ENCODE data around the gene TMEM184A. TPM values are rescaled to one million over a fixed set of nuclear protein-coding genes. Genes with fewer than 3 reads are reported as not detected.

Gene TMEM184A
- total and polyA plus RNA-seq, 2 experiments from 2014 or later = 14.5 to 24.7 TPM

GRCh38 chr7:1542329-1542728, 13.7 kb downstream of the TMEM184A start:
- WGBS (ENCODE audit: low lambda C conversion rate, missing lambda C conversion rate) = 96% methylated on average over 21 of the region's 21 CpGs
- TF ChIP-seq CTCF (IDR thresholded peaks at IDR 0.05; ENCODE audit: poor library complexity) (no peak), EZH2phosphoT487 (IDR thresholded peaks at IDR 0.05; ENCODE audit: low read depth, severe bottlenecking, unreplicated experiment) (no peak), EZH2 (IDR thresholded peaks at IDR 0.05; ENCODE audit: borderline replicate concordance) (no peak)
- DNase-seq (ENCODE audit: low spot score) = no peak
- Histone ChIP-seq H3K9me2 (replicated peaks; ENCODE audit: insufficient read depth) (no peaks in the 10 kb centered on the region), H3K9me3 (ENCODE audit: low read depth) (no peaks in the 10 kb centered on the region), H3K27me3 (no peaks in the 10 kb centered on the region), H3K4me1 (ENCODE audit: insufficient read depth) (peaks cover 19% of the 10 kb centered on the region), H3K27ac (no peak overlapping the region), H2AFZ (no peak overlapping the region), H4K20me1 (ENCODE audit: insufficient read depth, poor library complexity, severe bottlenecking) (peaks cover 4% of the 10 kb centered on the region), H3K4me2 (no peak overlapping the region), H3K4me3 (no peak overlapping the region), H3K36me3 (replicated peaks; ENCODE audit: insufficient read depth, low read depth) (no peaks in the 10 kb centered on the region), H3K79me2 (peaks cover 22% of the 10 kb centered on the region)

DNA sequence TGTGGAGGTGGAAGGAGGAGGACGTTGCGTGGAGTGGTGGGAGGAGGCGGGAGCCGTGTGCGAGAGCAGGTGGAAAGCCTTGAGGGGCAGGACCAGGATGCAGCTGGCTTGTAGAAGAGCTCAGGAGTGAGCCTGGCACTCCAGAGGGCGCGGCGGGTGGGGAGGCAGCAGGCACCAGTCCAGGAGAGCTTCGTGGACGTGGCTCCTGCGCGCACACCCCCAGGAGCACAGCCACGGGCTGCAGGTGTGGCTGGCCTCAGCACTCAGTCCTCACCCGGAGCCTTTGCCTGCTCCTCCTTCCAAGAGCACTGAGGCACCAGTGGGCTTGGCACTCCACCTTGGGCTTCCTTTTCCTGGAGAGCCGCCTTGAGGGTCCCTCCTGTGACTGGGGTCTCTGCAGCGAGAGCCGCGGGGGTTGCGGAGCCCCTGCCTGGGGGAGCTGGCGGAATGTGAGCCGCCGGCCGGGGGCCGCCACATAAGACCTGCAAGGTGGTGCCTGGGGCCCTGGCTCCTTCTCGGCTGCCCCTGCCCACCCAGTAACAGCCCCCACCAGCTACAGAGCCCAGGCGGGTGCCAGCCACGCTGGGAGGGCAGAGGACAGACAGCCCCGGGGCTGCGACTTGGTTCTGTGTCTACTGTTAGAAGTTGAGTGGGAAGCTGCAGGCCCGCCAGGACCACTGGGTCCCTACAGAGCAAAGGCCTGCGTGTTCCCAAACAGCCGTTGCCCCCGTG, 14.4 kb downstream of the TMEM184A start:
- TF ChIP-seq CTCF (IDR thresholded peaks at IDR 0.05; ENCODE audit: poor library complexity) (no peak), EZH2phosphoT487 (IDR thresholded peaks at IDR 0.05; ENCODE audit: low read depth, severe bottlenecking, unreplicated experiment) (no peak), EZH2 (IDR thresholded peaks at IDR 0.05; ENCODE audit: borderline replicate concordance) (no peak)
- WGBS (ENCODE audit: low lambda C conversion rate, missing lambda C conversion rate) = 93% methylated on average over 26 of the region's 33 CpGs
- H3K4me1 ChIP-seq (ENCODE audit: insufficient read depth) = peaks cover 23% of the 10 kb centered on the region
- H3K27me3 ChIP-seq = no peaks in the 10 kb centered on the region
- H3K9me2 ChIP-seq (replicated peaks; ENCODE audit: insufficient read depth) = no peaks in the 10 kb centered on the region
- DNase-seq (ENCODE audit: low spot score) = peak; percentile 5
- H3K4me2 ChIP-seq = no peak overlapping the region
- H3K79me2 ChIP-seq = peaks cover 25% of the 10 kb centered on the region
- no peaks in the 10 kb centered on the region for H3K36me3 ChIP-seq (replicated peaks; ENCODE audit: insufficient read depth, low read depth)
- peaks cover 4% of the 10 kb centered on the region for H4K20me1 ChIP-seq (ENCODE audit: insufficient read depth, poor library complexity, severe bottlenecking)
- H3K4me3 ChIP-seq = no peak overlapping the region
- H2AFZ ChIP-seq = no peak overlapping the region
- no peak overlapping the region for H3K27ac ChIP-seq
- no peaks in the 10 kb centered on the region for H3K9me3 ChIP-seq (ENCODE audit: low read depth)

- TF ChIP-seq CTCF (IDR thresholded peaks at IDR 0.05; ENCODE audit: poor library complexity) (no peak), EZH2 (IDR thresholded peaks at IDR 0.05; ENCODE audit: borderline replicate concordance) (no peak), EZH2phosphoT487 (IDR thresholded peaks at IDR 0.05; ENCODE audit: low read depth, severe bottlenecking, unreplicated experiment) (no peak)
- H4K20me1 ChIP-seq (ENCODE audit: insufficient read depth, poor library complexity, severe bottlenecking) = peaks cover 4% of the 10 kb centered on the region
- H3K4me2 ChIP-seq = no peak overlapping the region
- DNase-seq (ENCODE audit: low spot score) = no peak
- H3K4me1 ChIP-seq (ENCODE audit: insufficient read depth) = peaks cover 31% of the 10 kb centered on the region
- H3K79me2 ChIP-seq = peaks cover 33% of the 10 kb centered on the region
- no peak overlapping the region for H3K4me3 ChIP-seq
- WGBS (ENCODE audit: low lambda C conversion rate, missing lambda C conversion rate) = 96% methylated on average over 30 of the region's 31 CpGs
- H3K9me3 ChIP-seq (ENCODE audit: low read depth) = no peaks in the 10 kb centered on the region
- H3K27ac ChIP-seq = no peak overlapping the region
- H3K9me2 ChIP-seq (replicated peaks; ENCODE audit: insufficient read depth) = no peaks in the 10 kb centered on the region
- no peaks in the 10 kb centered on the region for H3K27me3 ChIP-seq
- H2AFZ ChIP-seq = no peak overlapping the region
- no peaks in the 10 kb centered on the region for H3K36me3 ChIP-seq (replicated peaks; ENCODE audit: insufficient read depth, low read depth)
Observed at GRCh38 chr7:1540776-1541271, 15.2 kb downstream of the TMEM184A start.

All from hepatocyte (in vitro differentiated cells).